ENCODE data around the gene ILDR2. TPM values are rescaled to one million over a fixed set of nuclear protein-coding genes. Genes with fewer than 3 reads are reported as not detected.

ILDR2 gene, protein sequence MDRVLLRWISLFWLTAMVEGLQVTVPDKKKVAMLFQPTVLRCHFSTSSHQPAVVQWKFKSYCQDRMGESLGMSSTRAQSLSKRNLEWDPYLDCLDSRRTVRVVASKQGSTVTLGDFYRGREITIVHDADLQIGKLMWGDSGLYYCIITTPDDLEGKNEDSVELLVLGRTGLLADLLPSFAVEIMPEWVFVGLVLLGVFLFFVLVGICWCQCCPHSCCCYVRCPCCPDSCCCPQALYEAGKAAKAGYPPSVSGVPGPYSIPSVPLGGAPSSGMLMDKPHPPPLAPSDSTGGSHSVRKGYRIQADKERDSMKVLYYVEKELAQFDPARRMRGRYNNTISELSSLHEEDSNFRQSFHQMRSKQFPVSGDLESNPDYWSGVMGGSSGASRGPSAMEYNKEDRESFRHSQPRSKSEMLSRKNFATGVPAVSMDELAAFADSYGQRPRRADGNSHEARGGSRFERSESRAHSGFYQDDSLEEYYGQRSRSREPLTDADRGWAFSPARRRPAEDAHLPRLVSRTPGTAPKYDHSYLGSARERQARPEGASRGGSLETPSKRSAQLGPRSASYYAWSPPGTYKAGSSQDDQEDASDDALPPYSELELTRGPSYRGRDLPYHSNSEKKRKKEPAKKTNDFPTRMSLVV
- total RNA-seq, result 0.09 TPM in 1 of 2 replicates, not detected in the other

DNA sequence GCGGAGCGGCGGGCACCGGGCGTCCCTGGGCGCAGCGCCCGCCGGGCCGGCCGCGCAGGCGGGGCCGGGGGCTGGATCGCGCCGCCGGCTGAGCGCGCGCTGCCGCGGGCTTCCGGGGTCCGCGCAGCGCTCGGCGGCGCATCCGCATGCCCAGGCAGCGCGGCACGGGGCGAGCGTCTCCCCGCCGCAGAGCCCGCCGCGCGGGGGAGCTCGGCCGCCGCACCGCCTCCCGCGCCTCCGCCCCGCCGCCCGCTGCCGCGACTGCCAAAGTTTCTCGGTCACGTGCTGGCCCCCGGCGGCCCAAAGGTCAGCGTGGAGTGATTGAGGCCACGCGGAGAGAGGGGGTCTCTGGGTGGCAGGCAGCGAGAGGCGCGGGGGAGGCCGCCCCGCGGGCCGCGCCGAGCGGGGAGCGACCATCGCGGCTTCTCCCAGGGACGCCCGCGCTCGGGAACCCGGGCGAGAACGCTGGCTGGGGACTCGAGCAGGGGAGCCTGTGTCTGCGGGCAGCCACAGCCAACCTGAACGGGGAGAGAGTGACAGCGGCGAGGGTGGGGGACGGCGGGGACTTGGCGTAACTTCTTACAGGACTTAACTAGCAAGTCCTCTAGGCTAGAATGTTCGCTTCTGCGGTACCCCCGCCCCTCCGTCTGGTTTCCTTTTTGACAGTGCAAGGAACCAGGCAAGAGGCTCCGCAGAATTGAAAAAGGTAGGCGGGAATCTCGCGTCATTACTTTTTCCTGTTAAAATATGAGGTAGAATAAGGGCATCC, at the start of gene ILDR2:
ILDR2 (minus strand) TSS at position 180 of the 769 bp plus-strand sequence. CDS start 272 bp downstream, outside the sequence.

DNA sequence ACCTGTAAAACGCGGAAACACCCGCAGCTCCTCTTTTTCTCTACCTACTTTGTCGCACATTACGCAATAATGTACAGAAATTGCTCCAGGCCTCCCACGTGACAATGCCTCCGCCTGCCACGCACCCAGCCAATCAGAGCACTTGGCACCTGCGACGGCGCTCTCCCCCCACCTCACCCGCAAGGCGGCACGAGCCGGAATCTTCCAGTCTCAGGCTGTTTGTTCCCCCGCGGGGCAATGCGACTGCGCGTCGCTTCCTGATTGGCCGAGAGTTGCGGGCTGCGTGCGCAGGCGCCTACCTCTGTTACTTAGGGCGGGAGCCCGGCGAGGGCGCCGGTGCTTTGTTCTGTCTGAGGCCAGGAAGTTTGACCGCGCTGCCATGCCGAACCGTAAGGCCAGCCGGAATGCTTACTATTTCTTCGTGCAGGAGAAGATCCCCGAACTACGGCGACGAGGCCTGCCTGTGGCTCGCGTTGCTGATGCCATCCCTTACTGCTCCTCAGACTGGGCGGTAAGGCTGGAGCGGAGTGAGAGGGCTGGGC, 13.7 kb upstream of the ILDR2 start, which contains the start of gene MAEL:
MAEL (plus strand) TSS at position 307 of the 542 bp plus-strand sequence; CDS start at position 380, 73 bp downstream.

DNA sequence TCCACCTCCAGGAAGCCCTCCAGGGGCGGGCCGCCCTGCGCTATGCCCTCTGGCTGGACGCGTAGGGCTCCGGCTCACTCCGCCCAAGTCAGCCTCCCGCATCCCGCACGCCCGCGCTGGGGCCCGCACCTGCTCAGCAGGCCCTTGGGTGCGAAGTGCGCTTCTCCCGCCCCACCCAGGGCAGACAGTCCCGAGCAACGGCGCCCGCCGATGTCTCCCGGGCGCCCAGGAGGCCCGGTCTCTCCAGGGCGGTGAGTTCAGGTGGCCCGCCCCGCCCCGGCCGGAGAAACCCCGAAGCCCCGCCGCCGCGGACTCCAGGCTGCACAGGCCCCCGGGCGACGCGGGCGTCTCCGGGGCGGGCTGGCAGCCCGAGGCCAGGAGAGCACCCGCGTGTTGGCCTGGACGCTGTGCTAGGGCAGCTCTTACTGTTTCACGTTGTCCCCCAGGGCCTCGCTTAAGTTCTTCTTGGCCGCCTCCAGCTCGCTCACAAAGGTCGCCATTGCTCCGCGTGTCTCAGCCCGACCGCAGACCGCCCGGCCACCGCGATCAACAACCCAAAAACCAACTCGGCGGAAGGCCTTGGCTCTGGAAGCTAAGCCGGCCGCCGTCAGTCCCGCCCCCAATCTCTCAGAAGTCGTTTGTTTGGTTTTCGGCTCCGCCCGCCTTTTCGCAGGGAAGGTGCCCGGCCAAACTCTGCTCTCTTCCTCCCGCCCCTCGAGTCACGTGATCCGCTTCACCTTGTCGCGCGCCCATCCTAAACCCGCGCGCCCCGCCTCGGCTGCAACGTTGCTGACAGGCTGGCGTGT, 99.4 kb downstream of the ILDR2 start, which contains the start of gene TADA1:
TADA1 (minus strand) TSS at position 531 of the 806 bp plus-strand sequence; CDS start at position 500, 31 bp downstream.

Other genes with a start within 250 kb of the ILDR2 start
- gene POGK, start 136.1 kb downstream of the ILDR2 start, total RNA-seq, result 17.7 and 24.2 TPM in 2 replicates
- 6.3 and 9.8 TPM in 2 replicates for gene TADA1, start 99.3 kb downstream of the ILDR2 start, total RNA-seq
- gene MAEL, start 13.7 kb upstream of the ILDR2 start, total RNA-seq, result not detected in 2 replicates
- not detected in 2 replicates for gene GPA33, start 114.8 kb upstream of the ILDR2 start, total RNA-seq
- 0.51 TPM in 1 of 2 replicates, not detected in the other for gene STYXL2, start 118.5 kb upstream of the ILDR2 start, total RNA-seq
- 2.5 and 4.3 TPM in 2 replicates for gene POU2F1, start 245.3 kb upstream of the ILDR2 start, total RNA-seq